GM12864 (cell line): ENCODE data around the gene DHRSX.
"Not testable (repeated sequence)": the region's sequence is repeated elsewhere in the genome, so short reads cannot be mapped to it uniquely, and the experiment has no call there.

Experiments used
- DNase-seq: peaks from one replicate; pipeline ENCODE4 v3.0.0-alpha.2; 2011; ENCODE audit warnings: low read depth
- H3K4me3 ChIP-seq: 2 replicates; pipeline ENCODE4 v1.5.1; 2011; ENCODE audit warnings: mild to moderate bottlenecking, low read depth, low read length, control low read depth
- CTCF ChIP-seq: IDR thresholded peaks from 2 replicates; pipeline ENCODE4 v1.5.1; 2011; ENCODE audit warnings: low read depth, mild to moderate bottlenecking, moderate library complexity, low read length, control low read depth, inconsistent platforms; ENCODE audit errors: missing control alignments

DHRSX gene

GRCh38 chrX:2426289-2426882 lies 74.4 kb downstream of the DHRSX start:
- no peak for TF ChIP-seq CTCF
- no peak overlapping the region for H3K4me3 ChIP-seq
- no peak for DNase-seq

- TF ChIP-seq CTCF: no peak
- H3K4me3 ChIP-seq: no peak overlapping the region
- DNase-seq: no peak
These were observed 75.3 kb downstream of the DHRSX start for GRCh38 chrX:2425286-2426071.

GRCh38 chrX:2424317-2424716 lies 76.5 kb downstream of the DHRSX start:
- no peak overlapping the region for H3K4me3 ChIP-seq
- no peak for DNase-seq
- no peak for TF ChIP-seq CTCF

GRCh38 chrX:2423899-2424298 lies 76.9 kb downstream of the DHRSX start:
- no peak for TF ChIP-seq CTCF
- no peak overlapping the region for H3K4me3 ChIP-seq
- DNase-seq: no peak

GRCh38 chrX:2423282-2423681 lies 77.5 kb downstream of the DHRSX start:
- no peak for TF ChIP-seq CTCF
- no peak for DNase-seq
- H3K4me3 ChIP-seq: no peak overlapping the region

GRCh38 chrX:2419418-2419817 lies 81.4 kb downstream of the DHRSX start:
- not testable (repeated sequence) for DNase-seq

GRCh38 chrX:2418000-2418399 lies 82.8 kb downstream of the DHRSX start:
- no peak overlapping the region for H3K4me3 ChIP-seq
- TF ChIP-seq CTCF: no peak
- DNase-seq: no peak

More at GRCh38 chrX:2419418-2419817, 81.4 kb downstream of the DHRSX start:
- H3K4me3 ChIP-seq: not testable (repeated sequence)
